Panc1 (cell line): Measurements from ENCODE around the gene CGGBP1. TPM values are rescaled to one million over a fixed set of nuclear protein-coding genes. Genes with fewer than 3 reads are reported as not detected.

Source experiments
- ATAC-seq: fragments of 200-7000 bp; cut with Tn5 transposase; 2 replicates; pipeline ENCODE4 v1.9.1; 2020; ENCODE audit warnings: mild to moderate bottlenecking, moderate library complexity
- BruUV-seq: library from RNA; stranded (reverse); fragments of 400-500 nt; replicated peaks from 2 replicates; lab custom pipeline; 2021; lab: Mats Ljungman, UMichigan
- CTCF ChIA-PET: fragments of 300-600 bp; sonication (Branson Sonifier 250); formaldehyde crosslinking; loops from one replicate; lab custom pipeline; 2022; ENCODE audit warnings: antibody characterized with exemption; lab: Charles Lee
- POLR2A ChIA-PET: fragments of 300-600 bp; sonication (Branson Sonifier 250); formaldehyde crosslinking; loops from one replicate; lab custom pipeline; 2022; ENCODE audit warnings: antibody characterized with exemption; lab: Charles Lee
- DNase-seq: peaks from one replicate; pipeline ENCODE4 v3.0.0-alpha.2; 2010; ENCODE audit warnings: low read depth, low spot score
- H3K27ac ChIP-seq: 2 replicates; pipeline ENCODE4 v1.5.1; 2011; ENCODE audit warnings: mild to moderate bottlenecking, low read length, inconsistent platforms
- H3K27me3 ChIP-seq: fragments of 200-500 bp; sonication (Bioruptor generic); 2 replicates; pipeline ENCODE4 v1.6.0; 2014; ENCODE audit warnings: low read length, inconsistent platforms; ENCODE audit not compliant: control insufficient read depth, insufficient read depth
- H3K36me3 ChIP-seq: fragments of 200-500 bp; sonication (Bioruptor generic); 2 replicates; pipeline ENCODE4 v1.5.1; 2014; ENCODE audit warnings: inconsistent platforms, mild to moderate bottlenecking, low read length, moderate library complexity; ENCODE audit not compliant: control insufficient read depth, insufficient read depth
- H3K4me1 ChIP-seq: 2 replicates; pipeline ENCODE4 v1.5.1; 2011; ENCODE audit warnings: inconsistent platforms, mild to moderate bottlenecking, low read length, moderate library complexity; ENCODE audit not compliant: control insufficient read depth, insufficient read depth
- H3K4me3 ChIP-seq, 2 experiments: 2 replicates each; pipeline ENCODE4 v1.5.1; 2011 to 2012; ENCODE audit warnings: low read depth in 2 of 2, low read length in 2 of 2, mild to moderate bottlenecking in 2 of 2, inconsistent platforms in 1 of 2, moderate library complexity in 1 of 2
- H3K9me3 ChIP-seq: fragments of 200-500 bp; sonication (Bioruptor generic); 2 replicates; pipeline ENCODE4 v1.5.1; 2014; ENCODE audit warnings: low read depth, mild to moderate bottlenecking, inconsistent platforms, low read length, moderate library complexity; ENCODE audit not compliant: control insufficient read depth, insufficient read depth
- CTCF ChIP-seq: fragments of 450-650 bp; IDR thresholded peaks from 2 replicates; pipeline ENCODE4 v1.5.1; 2017; ENCODE audit warnings: mild to moderate bottlenecking
- POLR2AphosphoS5 ChIP-seq: IDR thresholded peaks from 2 replicates; pipeline ENCODE4 v1.6.1; 2012; ENCODE audit warnings: mild to moderate bottlenecking, low read depth, low read length, moderate library complexity
- REST ChIP-seq, 2 experiments: IDR thresholded peaks; 2 replicates each; pipeline ENCODE4 v1.6.1; 2011 to 2012; ENCODE audit warnings: low read depth in 2 of 2, control low read depth in 1 of 2, low read length in 1 of 2, mild to moderate bottlenecking in 1 of 2, moderate library complexity in 1 of 2; ENCODE audit not compliant: insufficient read depth in 1 of 2
- SIN3A ChIP-seq: IDR thresholded peaks from 2 replicates; pipeline ENCODE4 v1.6.1; 2012; ENCODE audit warnings: low read depth, mild to moderate bottlenecking, low read length, moderate library complexity, borderline replicate concordance; ENCODE audit not compliant: insufficient read depth
- TCF7L2 ChIP-seq: IDR thresholded peaks from 2 replicates; pipeline ENCODE4 v1.6.1; 2011; ENCODE audit warnings: mild to moderate bottlenecking, low read depth, low read length, inconsistent platforms
- in situ Hi-C: cut with HindIII; loops from 2 replicates; pipeline ENCODE4 v1.10.0; 2016; ENCODE audit warnings: low sequenced_read_pairs, low pct_unique_long_range_greater_than_20kb
- intact Hi-C: fragments of 100-400 bp; cut with micrococcal nuclease; formaldehyde crosslinking; loops from one replicate; pipeline ENCODE4 v1.10.0; 2022; ENCODE audit not compliant: unreplicated experiment
- total RNA-seq: library from RNA; stranded (reverse); gene quantifications from one replicate; pipeline ENCODE4 v1.2.1, GENCODE V29; 2021; ENCODE audit not compliant: unreplicated experiment

The CGGBP1 gene
- total RNA-seq, 1 experiment from 2014 or later = 47.2 TPM

- Histone ChIP-seq H3K27me3 (no peaks in the 10 kb centered on the region), H3K4me3 (no peak overlapping the region), H3K9me3 (no peaks in the 10 kb centered on the region), H3K36me3 (no peaks in the 10 kb centered on the region), H3K4me1 (no peaks in the 10 kb centered on the region), H3K27ac (no peak overlapping the region)
- BruUV-seq = no TSS peak
- ChIA-PET POLR2A (no interaction called here), CTCF (no interaction called here)
- no peak for TF ChIP-seq TCF7L2
- no peak for TF ChIP-seq POLR2AphosphoS5
- TF ChIP-seq SIN3A = no peak
- TF ChIP-seq REST (IDR thresholded peaks at IDR 0.05; ENCODE audit: insufficient read depth in 1 of 2, low read depth in 2 of 2, low read length in 1 of 2) = no peak
- TF ChIP-seq CTCF = no peak
- DNase-seq (no peak), ATAC-seq (no peak)
- intact Hi-C loops = no loop called here
- in situ Hi-C loops = no loop called here
These were observed 12.0 kb downstream of the CGGBP1 start for GRCh38 chr3:88046766-88047165.

- no peaks in the 10 kb centered on the region for H3K27me3 ChIP-seq
- DNase-seq (no peak), ATAC-seq (no peak)
- no peaks in the 10 kb centered on the region for H3K4me1 ChIP-seq
- H3K27ac ChIP-seq = no peak overlapping the region
- TF ChIP-seq SIN3A = no peak
- TF ChIP-seq CTCF = no peak
- no peak for TF ChIP-seq TCF7L2
- TF ChIP-seq POLR2AphosphoS5 = no peak
- no peak for TF ChIP-seq REST (IDR thresholded peaks at IDR 0.05; ENCODE audit: insufficient read depth in 1 of 2, low read depth in 2 of 2, low read length in 1 of 2)
- ChIA-PET CTCF (no interaction called here), POLR2A (no interaction called here)
- no peak overlapping the region for H3K4me3 ChIP-seq
- H3K36me3 ChIP-seq = no peaks in the 10 kb centered on the region
- H3K9me3 ChIP-seq = no peaks in the 10 kb centered on the region
- BruUV-seq = no TSS peak
- in situ Hi-C loops = no loop called here
- intact Hi-C loops = no loop called here
These were observed 14.4 kb downstream of the CGGBP1 start for GRCh38 chr3:88044411-88044810.
